ENCODE data around the gene ERMN.

- TF ChIP-seq, protein P1, sequence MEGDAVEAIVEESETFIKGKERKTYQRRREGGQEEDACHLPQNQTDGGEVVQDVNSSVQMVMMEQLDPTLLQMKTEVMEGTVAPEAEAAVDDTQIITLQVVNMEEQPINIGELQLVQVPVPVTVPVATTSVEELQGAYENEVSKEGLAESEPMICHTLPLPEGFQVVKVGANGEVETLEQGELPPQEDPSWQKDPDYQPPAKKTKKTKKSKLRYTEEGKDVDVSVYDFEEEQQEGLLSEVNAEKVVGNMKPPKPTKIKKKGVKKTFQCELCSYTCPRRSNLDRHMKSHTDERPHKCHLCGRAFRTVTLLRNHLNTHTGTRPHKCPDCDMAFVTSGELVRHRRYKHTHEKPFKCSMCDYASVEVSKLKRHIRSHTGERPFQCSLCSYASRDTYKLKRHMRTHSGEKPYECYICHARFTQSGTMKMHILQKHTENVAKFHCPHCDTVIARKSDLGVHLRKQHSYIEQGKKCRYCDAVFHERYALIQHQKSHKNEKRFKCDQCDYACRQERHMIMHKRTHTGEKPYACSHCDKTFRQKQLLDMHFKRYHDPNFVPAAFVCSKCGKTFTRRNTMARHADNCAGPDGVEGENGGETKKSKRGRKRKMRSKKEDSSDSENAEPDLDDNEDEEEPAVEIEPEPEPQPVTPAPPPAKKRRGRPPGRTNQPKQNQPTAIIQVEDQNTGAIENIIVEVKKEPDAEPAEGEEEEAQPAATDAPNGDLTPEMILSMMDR (IDR thresholded peaks at IDR 0.05; ENCODE audit: insufficient read depth, low read depth, low read length) = no peak
- no peak for TF ChIP-seq EZH2 (IDR thresholded peaks at IDR 0.05; ENCODE audit: insufficient read depth, low read length)
Measured at GRCh38 chr2:157292853-157293252, 32.8 kb downstream of the ERMN start.

All from astrocyte (in vitro differentiated cells and primary cell).